GM10266 (cell line): ENCODE data around the gene ZNF438.

Source experiments
- DNase-seq: peaks from one replicate; pipeline ENCODE4 v3.0.0; 2012; ENCODE audit errors: extremely low spot score
- TF ChIP-seq, protein P1 (sequence below): IDR thresholded peaks from 2 replicates; pipeline ENCODE4 v1.5.1; 2012; ENCODE audit warnings: mild to moderate bottlenecking, low read depth; ENCODE audit not compliant: control insufficient read depth, insufficient read depth; ENCODE audit errors: missing control alignments

Gene ZNF438

DNA sequence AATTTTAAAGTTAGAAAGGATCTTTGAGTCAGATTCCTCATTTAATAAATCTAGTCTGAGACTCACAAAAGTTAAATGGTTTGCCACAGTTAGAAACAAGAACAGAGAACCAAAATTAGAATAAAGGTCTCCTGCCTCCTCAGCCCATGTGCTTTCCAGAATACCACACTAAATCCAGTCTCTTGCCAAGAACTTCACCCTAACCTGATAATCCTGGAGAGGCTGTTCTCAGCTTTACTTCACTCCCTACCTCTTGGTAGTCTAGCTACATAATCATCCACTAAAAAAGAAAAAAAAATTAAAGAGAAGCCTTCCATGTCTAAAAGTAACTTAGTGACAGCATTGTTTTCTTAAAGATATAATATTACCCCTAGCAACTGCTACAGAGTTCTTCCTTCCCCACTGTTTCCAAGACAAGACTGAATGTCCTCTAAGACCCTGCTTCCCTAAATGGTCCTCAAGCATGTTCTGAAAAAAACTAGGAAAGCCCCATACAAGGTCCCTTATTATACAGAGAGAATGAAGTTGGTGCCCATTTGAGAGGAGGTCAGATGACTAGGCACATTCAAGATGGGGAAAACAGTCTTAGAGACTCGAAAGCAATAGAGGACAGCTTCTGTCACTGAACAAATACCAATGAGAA lies 56.8 kb downstream of the ZNF438 start:
- no peak for DNase-seq
- TF ChIP-seq, protein P1, sequence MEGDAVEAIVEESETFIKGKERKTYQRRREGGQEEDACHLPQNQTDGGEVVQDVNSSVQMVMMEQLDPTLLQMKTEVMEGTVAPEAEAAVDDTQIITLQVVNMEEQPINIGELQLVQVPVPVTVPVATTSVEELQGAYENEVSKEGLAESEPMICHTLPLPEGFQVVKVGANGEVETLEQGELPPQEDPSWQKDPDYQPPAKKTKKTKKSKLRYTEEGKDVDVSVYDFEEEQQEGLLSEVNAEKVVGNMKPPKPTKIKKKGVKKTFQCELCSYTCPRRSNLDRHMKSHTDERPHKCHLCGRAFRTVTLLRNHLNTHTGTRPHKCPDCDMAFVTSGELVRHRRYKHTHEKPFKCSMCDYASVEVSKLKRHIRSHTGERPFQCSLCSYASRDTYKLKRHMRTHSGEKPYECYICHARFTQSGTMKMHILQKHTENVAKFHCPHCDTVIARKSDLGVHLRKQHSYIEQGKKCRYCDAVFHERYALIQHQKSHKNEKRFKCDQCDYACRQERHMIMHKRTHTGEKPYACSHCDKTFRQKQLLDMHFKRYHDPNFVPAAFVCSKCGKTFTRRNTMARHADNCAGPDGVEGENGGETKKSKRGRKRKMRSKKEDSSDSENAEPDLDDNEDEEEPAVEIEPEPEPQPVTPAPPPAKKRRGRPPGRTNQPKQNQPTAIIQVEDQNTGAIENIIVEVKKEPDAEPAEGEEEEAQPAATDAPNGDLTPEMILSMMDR = no peak

DNA sequence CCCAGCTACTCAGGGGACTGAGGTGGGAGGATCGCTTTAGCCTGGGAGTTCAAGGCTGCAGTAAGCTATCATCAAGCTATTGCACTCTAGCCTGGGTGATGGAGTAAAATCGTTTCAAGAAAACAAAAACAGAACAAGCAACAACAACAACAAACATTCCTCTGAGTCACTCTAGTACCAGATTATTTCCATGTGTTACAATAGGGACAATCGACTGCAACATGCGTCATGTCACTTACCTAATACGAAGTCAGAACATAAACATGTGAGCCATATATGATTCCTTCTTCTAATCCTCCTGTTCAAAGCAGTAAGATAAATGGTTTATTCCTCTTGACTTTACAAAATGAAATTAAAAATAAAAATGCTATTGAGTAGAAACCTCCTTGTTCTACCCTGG lies 57.3 kb downstream of the ZNF438 start:
- no peak for DNase-seq
- TF ChIP-seq, protein P1 = no peak

DNA sequence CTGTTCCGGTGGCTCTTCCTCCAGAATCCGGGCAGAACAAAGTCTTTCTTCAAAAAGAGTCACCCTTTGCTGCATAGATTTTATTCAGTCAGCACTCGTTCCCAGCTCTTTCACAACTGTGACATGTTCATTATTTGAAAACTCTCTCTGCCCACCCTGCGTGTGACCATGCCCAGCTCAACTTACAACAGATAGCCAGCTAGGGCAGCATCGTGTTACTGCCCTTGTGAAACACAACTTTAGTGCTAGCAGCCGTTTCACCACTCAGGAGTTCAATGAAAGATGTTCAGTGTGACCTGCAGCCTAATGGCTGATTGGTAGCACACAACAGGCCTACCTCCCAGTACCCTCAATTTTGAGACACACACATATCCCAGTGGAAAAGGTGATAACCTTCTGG lies 57.9 kb downstream of the ZNF438 start:
- DNase-seq = no peak
- TF ChIP-seq, protein P1 = no peak

DNA sequence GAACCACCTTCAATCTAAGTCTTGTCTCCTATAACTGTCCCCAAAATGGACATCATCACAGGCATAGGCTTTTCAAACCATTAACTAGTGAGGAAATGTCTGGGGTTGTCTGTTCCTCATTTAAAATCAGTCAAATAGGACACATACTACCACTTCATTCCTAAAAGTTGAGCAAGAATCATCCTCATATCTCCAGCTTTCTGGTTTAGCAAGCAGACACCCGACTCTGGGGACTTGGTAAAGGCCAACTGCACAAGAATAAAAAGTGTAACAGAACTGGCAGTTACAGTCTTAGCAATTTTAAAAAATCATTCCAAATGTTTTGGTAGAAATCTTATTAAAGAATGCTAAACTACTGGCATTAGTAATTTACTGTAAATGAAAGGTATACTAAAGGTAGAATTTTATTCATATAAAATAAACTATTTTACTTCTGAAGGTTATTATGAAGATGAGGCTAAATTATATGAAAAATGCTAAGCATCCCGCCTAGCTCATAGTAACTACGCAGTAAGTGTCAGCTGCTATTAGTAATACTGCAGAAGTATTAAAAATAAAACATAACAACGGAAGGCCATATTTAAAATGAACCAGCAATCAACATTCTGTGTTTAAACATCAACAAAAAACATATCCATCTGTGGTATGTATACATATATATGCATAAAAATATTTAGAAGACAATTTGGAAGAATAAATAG lies 60.8 kb downstream of the ZNF438 start:
- no peak for DNase-seq
- TF ChIP-seq, protein P1 = no peak

- TF ChIP-seq, protein P1 = no peak
- DNase-seq = no peak
Measured at GRCh38 chr10:30968711-30969110, 63.0 kb downstream of the ZNF438 start.

DNA sequence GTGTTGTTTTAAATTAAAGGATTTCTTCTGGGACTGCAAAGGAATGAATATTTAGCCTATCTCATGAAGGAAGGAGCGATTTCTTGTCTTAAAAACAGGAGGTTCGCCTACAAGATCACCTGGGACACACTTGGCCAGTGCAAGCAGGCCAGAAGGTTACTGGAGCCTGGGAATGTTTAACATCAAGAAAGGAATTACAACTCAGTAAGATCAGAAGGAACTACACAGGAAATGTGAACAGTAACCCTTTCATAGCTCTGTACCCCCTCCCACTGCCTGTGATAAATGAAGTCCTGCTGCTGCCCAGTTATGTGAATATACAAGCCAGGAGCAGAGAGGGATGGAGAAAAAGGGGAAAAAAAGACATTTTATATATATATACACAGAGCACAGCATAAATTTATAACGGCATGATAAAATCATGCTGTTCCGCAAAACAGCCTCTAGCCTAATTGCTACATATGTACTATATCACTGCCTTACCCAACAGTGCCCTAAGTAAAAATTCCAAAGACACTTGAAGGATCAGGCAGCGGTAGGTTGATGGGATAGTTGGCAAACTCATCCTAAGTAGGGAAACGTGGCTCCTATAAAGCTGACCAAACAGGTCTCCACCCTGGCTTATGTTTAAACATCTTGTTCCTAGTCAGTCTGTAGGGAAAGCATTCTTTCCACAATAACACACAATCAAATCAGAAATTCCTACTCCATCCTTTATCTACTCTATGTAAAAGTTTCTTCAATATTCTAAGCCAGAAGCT lies 63.8 kb downstream of the ZNF438 start:
- no peak for DNase-seq
- TF ChIP-seq, protein P1 = no peak
